K562 (cell line): ENCODE measurements around the gene PPFIA3. TPM values are rescaled to one million over a fixed set of nuclear protein-coding genes. Genes with fewer than 3 reads are reported as not detected.

ENCODE experiments used
- ELK3 ChIP-seq: fragments of 450-650 bp; formaldehyde crosslinking; IDR thresholded peaks from 2 replicates; pipeline ENCODE4 v1.4.0; 2020; ENCODE audit warnings: mild to moderate bottlenecking
- FOSL1 ChIP-seq: fragments of 200-800 bp; sonication (Bioruptor generic); conservative IDR thresholded peaks from 2 replicates; pipeline ENCODE4 v1.6.1; 2016; ENCODE audit warnings: missing genetic modification characterization, missing compliant biosample characterization
- HDGF ChIP-seq: fragments of 450-650 bp; IDR thresholded peaks from 2 replicates; pipeline ENCODE4 v1.6.1; 2016
- MEIS2 ChIP-seq: fragments of 450-650 bp; IDR thresholded peaks from 2 replicates; pipeline ENCODE4 v1.6.1; 2014; ENCODE audit warnings: mild to moderate bottlenecking; ENCODE audit not compliant: partially characterized antibody
- NCOA4 ChIP-seq: fragments of 450-650 bp; IDR thresholded peaks from 2 replicates; pipeline ENCODE4 v1.6.1; 2018; ENCODE audit warnings: mild to moderate bottlenecking; ENCODE audit not compliant: partially characterized antibody
- PPARD ChIP-seq: fragments of 250-450 bp; sonication (Bioruptor Pico); IDR thresholded peaks from 2 replicates; pipeline ENCODE4 v1.8.0; 2022; ENCODE audit warnings: inconsistent platforms, mild to moderate bottlenecking, moderate library complexity
- PRDM10 ChIP-seq: fragments of 450-650 bp; IDR thresholded peaks from 2 replicates; pipeline ENCODE4 v1.6.1; 2018; ENCODE audit not compliant: partially characterized antibody
- SAP30 ChIP-seq: fragments of 200-600 bp; sonication (generic); IDR thresholded peaks from 2 replicates; pipeline ENCODE4 v1.6.1; 2012; ENCODE audit warnings: borderline replicate concordance, low read depth, mild to moderate bottlenecking, moderate library complexity, low read length, control low read depth, inconsistent platforms; ENCODE audit not compliant: insufficient read depth, poor library complexity, severe bottlenecking
- THRB ChIP-seq: fragments of 450-650 bp; formaldehyde crosslinking; conservative IDR thresholded peaks from 2 replicates; pipeline ENCODE4 v1.4.0; 2022; ENCODE audit warnings: mild to moderate bottlenecking, missing genetic modification characterization
- XRCC5 ChIP-seq: fragments of 200-400 bp; formaldehyde crosslinking; IDR thresholded peaks from 2 replicates; pipeline ENCODE4 v1.6.1; 2017; ENCODE audit warnings: low read depth, mild to moderate bottlenecking, low read length
- ZBTB11 ChIP-seq, 3 experiments: fragments of 200-800 bp in 1 of 3; fragments of 250-450 bp in 1 of 3; fragments of 450-650 bp in 1 of 3; sonication (Bioruptor Pico) in 1 of 3; sonication (Bioruptor generic) in 1 of 3; formaldehyde crosslinking in 1 of 3; IDR thresholded peaks; 2 replicates each; pipeline versions ENCODE4 v1.6.1 to v1.8.0; 2016 to 2022; ENCODE audit warnings: mild to moderate bottlenecking in 2 of 3, missing genetic modification characterization in 2 of 3, missing compliant biosample characterization in 1 of 3, moderate library complexity in 1 of 3
- ZBTB33 ChIP-seq: sonication (generic); formaldehyde crosslinking; IDR thresholded peaks from 2 replicates; pipeline ENCODE4 v1.8.1; 2023; ENCODE audit warnings: mild to moderate bottlenecking, missing genetic modification reagents
- ZKSCAN8 ChIP-seq: fragments of 200-800 bp; sonication (Bioruptor generic); IDR thresholded peaks from 2 replicates; pipeline ENCODE4 v1.6.1; 2016; ENCODE audit warnings: missing genetic modification characterization, missing compliant biosample characterization
- ZNF121 ChIP-seq: sonication (generic); formaldehyde crosslinking; conservative IDR thresholded peaks from 2 replicates; pipeline ENCODE4 v1.8.0; 2022; ENCODE audit warnings: missing genetic modification reagents
- polyA plus RNA-seq, 8 experiments: library from polyadenylated mRNA; depleted of rRNA in 4 of 8; stranded (reverse) in 5 of 8; unstranded in 3 of 8; fragments of >200 nt; fragmentation: Nextera tagmentation in 2 of 8; fragmentation: Illumina TruSeq in 1 of 8; extraction: Ambion mirVana in 2 of 8; extraction: Trizol in 1 of 8; gene quantifications; 2 replicates each; pipeline versions ENCODE4 v1.2.1 to v1.2.3, GENCODE V29; 2011 to 2014; ENCODE audit warnings: inconsistent platforms in 1 of 8, missing spikeins in 1 of 8
- total RNA-seq, 7 experiments: library from RNA; depleted of rRNA in 6 of 7; stranded (reverse); fragments of >200 nt in 6 of 7; fragmentation: Illumina TruSeq in 2 of 7; extraction: Trizol in 2 of 7; gene quantifications; 2 replicates each; pipeline versions ENCODE4 v1.2.1 to v1.2.3, GENCODE V29; 2011 to 2021; ENCODE audit warnings: low replicate concordance in 1 of 7

The PPFIA3 gene
- total and polyA plus RNA-seq, 9 of the 15 experiments (the other 6 are each of a cell fraction or from before 2014, with no cell fraction given): 0.10 to 53.0 (median 17.6) TPM

- no peak for TF ChIP-seq MEIS2
- no peak for TF ChIP-seq ZKSCAN8 (CRISPR knock-in tag)
- no peak for TF ChIP-seq ZNF121
- TF ChIP-seq ZBTB11 (CRISPR knock-in tag; IDR thresholded peaks at IDR 0.05): peak in 1 of 3 experiments; percentile 42; a peak in 1 of 6 replicates
- no peak for TF ChIP-seq XRCC5
- TF ChIP-seq ZBTB33: no peak
- TF ChIP-seq ELK3 (CRISPR knock-in tag): no peak
- TF ChIP-seq THRB (CRISPR knock-in tag): no peak
- TF ChIP-seq SAP30: peak; percentile 2
- no peak for TF ChIP-seq FOSL1 (tag)
- TF ChIP-seq PRDM10: peak; percentile 96
- no peak for TF ChIP-seq PPARD (CRISPR knock-in tag)
- TF ChIP-seq HDGF: no peak
- TF ChIP-seq NCOA4: no peak
These were observed 36.5 kb downstream of the PPFIA3 start (continued) for GRCh38 chr19:49155820-49156346.
